ENCODE data around the gene LIPA.
"Not testable (repeated sequence)": the region's sequence is repeated elsewhere in the genome, so short reads cannot be mapped to it uniquely, and the experiment has no call there.

LIPA gene

DNA sequence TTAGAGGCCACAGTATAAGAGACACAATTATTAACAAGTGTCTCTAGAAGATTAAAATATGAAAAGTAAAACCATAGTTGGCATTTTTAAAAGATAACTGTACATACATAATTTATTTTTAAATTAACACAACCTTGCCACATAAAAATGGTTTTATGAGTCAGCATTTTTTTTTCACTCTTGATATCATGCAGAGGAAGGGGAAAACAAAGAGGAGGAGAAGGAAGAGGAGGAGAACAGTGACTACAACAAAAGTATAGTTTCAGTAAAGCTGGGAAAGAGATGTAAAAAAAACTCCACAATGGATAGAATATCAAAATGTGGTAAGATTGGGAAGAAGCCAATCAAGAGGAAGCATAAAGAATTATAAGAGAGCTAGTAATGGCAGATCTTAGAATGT lies 78.5 kb downstream of the LIPA start:
- TF ChIP-seq, protein P1, sequence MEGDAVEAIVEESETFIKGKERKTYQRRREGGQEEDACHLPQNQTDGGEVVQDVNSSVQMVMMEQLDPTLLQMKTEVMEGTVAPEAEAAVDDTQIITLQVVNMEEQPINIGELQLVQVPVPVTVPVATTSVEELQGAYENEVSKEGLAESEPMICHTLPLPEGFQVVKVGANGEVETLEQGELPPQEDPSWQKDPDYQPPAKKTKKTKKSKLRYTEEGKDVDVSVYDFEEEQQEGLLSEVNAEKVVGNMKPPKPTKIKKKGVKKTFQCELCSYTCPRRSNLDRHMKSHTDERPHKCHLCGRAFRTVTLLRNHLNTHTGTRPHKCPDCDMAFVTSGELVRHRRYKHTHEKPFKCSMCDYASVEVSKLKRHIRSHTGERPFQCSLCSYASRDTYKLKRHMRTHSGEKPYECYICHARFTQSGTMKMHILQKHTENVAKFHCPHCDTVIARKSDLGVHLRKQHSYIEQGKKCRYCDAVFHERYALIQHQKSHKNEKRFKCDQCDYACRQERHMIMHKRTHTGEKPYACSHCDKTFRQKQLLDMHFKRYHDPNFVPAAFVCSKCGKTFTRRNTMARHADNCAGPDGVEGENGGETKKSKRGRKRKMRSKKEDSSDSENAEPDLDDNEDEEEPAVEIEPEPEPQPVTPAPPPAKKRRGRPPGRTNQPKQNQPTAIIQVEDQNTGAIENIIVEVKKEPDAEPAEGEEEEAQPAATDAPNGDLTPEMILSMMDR (IDR thresholded peaks at IDR 0.05): no peak
- no peaks in the 10 kb centered on the region for H3K27me3 ChIP-seq
- no peak overlapping the region for H3K27ac ChIP-seq
- no peak overlapping the region for H3K4me3 ChIP-seq (ENCODE audit: low read depth in 1 of 2, low read length in 1 of 2)
- no peaks in the 10 kb centered on the region for H3K36me3 ChIP-seq
- no peaks in the 10 kb centered on the region for H3K4me1 ChIP-seq (ENCODE audit: control insufficient read depth in 1 of 2, insufficient read depth in 1 of 2, low read depth in 1 of 2, low read length in 1 of 2)
- H3K9me3 ChIP-seq: no peaks in the 10 kb centered on the region

DNA sequence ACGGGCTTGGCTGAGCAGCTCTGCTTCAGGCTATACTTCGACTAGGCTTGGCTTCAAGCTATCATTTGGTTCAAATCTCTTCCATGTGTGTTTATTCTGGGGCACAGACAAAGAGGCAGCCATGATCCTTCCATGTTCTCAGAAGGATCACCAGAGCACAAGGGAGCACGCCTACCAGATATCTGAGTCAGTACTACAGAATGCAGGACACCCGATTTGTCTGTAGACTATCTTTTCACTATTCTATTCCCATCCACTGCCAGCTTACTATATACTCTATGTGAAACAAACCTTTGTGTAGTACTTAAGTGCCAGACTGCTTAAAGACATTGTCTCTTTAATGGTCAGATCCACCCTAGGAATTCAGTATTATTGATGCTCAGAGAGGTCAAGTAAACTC lies 79.6 kb downstream of the LIPA start:
- no peaks in the 10 kb centered on the region for H3K9me3 ChIP-seq
- no peaks in the 10 kb centered on the region for H3K27me3 ChIP-seq
- TF ChIP-seq, protein P1 (IDR thresholded peaks at IDR 0.05): no peak

DNA sequence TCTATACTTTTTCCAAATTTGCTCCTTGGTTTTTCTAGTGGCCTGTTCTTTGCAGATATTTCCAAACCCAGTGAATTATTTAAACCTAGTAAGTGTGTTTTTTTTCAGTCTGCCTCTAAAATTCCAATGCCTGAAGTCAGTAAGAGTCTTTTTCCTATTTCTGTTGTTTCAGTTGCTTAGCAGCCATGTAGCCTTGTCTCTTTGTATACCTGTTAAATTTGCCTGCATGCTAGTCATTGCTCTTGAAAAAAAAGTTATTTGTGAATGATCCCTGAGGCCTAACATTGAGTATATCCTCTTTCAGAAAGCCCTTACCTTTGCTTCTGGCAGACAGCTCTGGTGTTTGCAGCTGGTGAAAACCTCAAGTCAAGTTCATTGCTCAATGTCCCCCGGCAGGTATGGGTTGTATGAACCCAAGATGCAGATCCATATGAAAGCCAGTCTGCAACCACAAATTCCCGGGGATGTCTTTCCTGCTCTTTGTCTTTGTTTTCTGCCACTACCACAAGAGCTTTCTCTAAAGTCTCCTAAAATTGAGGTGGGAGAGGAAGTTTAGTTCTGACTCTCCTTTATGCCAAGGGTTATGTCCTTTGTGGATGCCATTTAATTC lies 80.2 kb downstream of the LIPA start:
- no peaks in the 10 kb centered on the region for H3K27me3 ChIP-seq
- TF ChIP-seq, protein P1 (IDR thresholded peaks at IDR 0.05): no peak
- H3K4me1 ChIP-seq (ENCODE audit: control insufficient read depth in 1 of 2, insufficient read depth in 1 of 2, low read depth in 1 of 2, low read length in 1 of 2): no peaks in the 10 kb centered on the region
- H3K36me3 ChIP-seq: no peaks in the 10 kb centered on the region
- no peak overlapping the region for H3K4me3 ChIP-seq (ENCODE audit: low read depth in 1 of 2, low read length in 1 of 2)
- no peak overlapping the region for H3K27ac ChIP-seq
- no peaks in the 10 kb centered on the region for H3K9me3 ChIP-seq

More for the DNA sequence above, 79.6 kb downstream of the LIPA start:
- no peak overlapping the region for H3K4me3 ChIP-seq (ENCODE audit: low read depth in 1 of 2, low read length in 1 of 2)
- H3K4me1 ChIP-seq (ENCODE audit: control insufficient read depth in 1 of 2, insufficient read depth in 1 of 2, low read depth in 1 of 2, low read length in 1 of 2): no peaks in the 10 kb centered on the region
- H3K36me3 ChIP-seq: no peaks in the 10 kb centered on the region
- H3K27ac ChIP-seq: no peak overlapping the region

DNA sequence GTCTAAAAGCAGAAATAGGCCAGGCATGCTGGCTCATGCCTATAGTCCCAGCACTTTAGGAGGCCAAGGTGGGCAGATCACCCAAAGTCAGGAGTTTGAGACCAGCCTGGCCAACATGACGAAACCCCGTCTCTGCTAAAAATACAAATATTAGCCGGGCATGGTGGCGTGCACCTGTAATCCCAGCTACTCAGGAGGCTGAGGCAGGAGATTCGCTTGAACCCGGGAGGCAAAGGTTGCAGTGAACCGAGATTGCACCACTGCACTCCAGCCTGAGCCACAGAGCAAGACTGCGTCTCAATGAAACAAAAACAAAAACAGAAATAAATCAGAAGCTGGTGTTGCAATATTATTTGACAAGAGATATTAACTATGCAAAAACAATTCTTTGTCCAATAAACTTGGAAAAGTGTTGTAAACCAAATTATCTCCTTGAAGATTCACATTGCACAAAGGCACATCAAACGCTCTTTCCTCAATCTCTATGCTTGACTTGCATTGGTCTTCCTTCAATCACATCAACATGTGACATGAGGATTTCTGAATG lies 83.1 kb downstream of the LIPA start:
- not testable (repeated sequence) for H3K9me3 ChIP-seq; H3K27me3 ChIP-seq; H3K27ac ChIP-seq; H3K36me3 ChIP-seq; H3K4me3 ChIP-seq (ENCODE audit: low read depth in 1 of 2, low read length in 1 of 2)
- H3K4me1 ChIP-seq (ENCODE audit: control insufficient read depth in 1 of 2, insufficient read depth in 1 of 2, low read depth in 1 of 2, low read length in 1 of 2): peaks cover 10 to 11% of the 10 kb centered on the region in 2 experiments

DNA sequence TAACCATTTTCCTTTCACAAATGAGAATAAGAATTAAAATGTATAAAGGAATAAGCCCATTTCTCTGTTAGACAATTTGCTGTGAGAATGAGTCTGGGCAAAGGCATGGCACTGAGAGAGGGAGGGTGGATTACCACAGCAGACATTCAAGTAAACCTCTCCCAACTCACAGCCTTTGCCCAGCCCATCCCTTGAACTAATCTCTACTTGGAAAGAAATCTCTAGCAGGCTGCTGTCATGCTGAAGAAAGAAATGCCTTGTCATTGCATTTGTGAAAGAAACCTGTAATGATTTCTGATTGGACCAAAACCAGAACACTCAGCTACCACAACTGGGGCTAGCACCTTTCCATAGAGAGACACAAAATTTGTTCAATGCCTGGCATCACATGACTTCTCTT lies 83.7 kb downstream of the LIPA start:
- TF ChIP-seq, protein P1 (IDR thresholded peaks at IDR 0.05): no peak
- Histone ChIP-seq H3K27me3 (no peaks in the 10 kb centered on the region), H3K9me3 (no peaks in the 10 kb centered on the region), H3K27ac (no peak overlapping the region), H3K36me3 (no peaks in the 10 kb centered on the region), H3K4me1 (ENCODE audit: control insufficient read depth in 1 of 2, insufficient read depth in 1 of 2, low read depth in 1 of 2, low read length in 1 of 2) (peaks cover 14 to 15% of the 10 kb centered on the region in 2 experiments), H3K4me3 (ENCODE audit: low read depth in 1 of 2, low read length in 1 of 2) (no peak overlapping the region)

DNA sequence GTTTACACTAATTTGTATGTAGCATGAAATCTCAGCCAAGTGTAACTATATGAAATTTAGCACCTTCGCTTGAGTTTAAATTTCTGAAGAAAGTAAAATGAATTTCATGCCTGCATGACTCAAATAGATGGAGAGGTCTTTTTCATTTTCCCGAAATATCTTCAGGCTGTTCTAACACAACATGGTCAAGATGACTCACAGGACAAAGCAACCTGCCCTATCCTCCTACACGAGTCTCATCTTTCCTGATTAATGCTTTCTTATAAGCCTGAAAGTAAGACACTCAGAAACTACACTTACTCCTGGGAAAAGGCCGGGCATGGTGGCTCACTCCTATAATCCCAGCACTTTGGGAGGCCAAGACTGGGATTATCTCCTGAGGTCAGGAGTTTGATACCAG lies 85.7 kb downstream of the LIPA start:
- TF ChIP-seq, protein P1 (IDR thresholded peaks at IDR 0.05): no peak
- H3K4me3 ChIP-seq (ENCODE audit: low read depth in 1 of 2, low read length in 1 of 2): no peak overlapping the region
- peaks cover 14 to 15% of the 10 kb centered on the region in 2 experiments for H3K4me1 ChIP-seq (ENCODE audit: control insufficient read depth in 1 of 2, insufficient read depth in 1 of 2, low read depth in 1 of 2, low read length in 1 of 2)
- H3K36me3 ChIP-seq: no peaks in the 10 kb centered on the region
- no peaks in the 10 kb centered on the region for H3K27me3 ChIP-seq
- H3K27ac ChIP-seq: no peak overlapping the region
- H3K9me3 ChIP-seq: no peaks in the 10 kb centered on the region
